Measurements from ENCODE around the gene SPRYD7. TPM values are rescaled to one million over a fixed set of nuclear protein-coding genes. Genes with fewer than 3 reads are reported as not detected.

Gene SPRYD7
- total RNA-seq, 1 experiment from 2014 or later: 6.2 TPM

DNA sequence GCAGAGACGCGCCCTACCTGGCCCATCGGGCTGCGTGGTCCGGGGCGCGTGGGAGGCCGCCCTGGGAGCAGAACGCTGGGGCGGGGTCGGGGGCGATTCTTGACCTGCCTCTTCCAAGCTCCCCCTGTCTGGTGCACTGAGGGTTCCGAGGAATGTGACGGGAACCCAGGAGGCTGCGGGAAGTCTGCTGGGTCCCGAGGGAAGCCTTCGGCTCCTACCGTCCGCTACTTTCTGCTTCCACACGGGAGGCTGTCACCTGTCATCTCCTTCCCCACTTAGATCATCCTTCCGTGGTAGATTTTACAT is 781 bp upstream of the SPRYD7 start:
- Histone ChIP-seq H3K36me3 (ENCODE audit: control insufficient read depth, insufficient read depth, low read length) (no peaks in the 10 kb centered on the region; the same call in 1 of the 2 replicates), H3K27me3 (ENCODE audit: control insufficient read depth, insufficient read depth, low read length) (no peaks in the 10 kb centered on the region), H3K4me1 (ENCODE audit: control insufficient read depth, insufficient read depth, low read length) (peaks cover 8% of the 10 kb centered on the region; the same call in 1 of the 2 replicates), H3K27ac (ENCODE audit: low read length) (no peak overlapping the region), H3K4me3 (ENCODE audit: low read depth in 2 of 2, low read length in 2 of 2) (peak overlapping the region; percentile 66 to 85), H3K9me3 (ENCODE audit: control insufficient read depth, insufficient read depth, low read depth, low read length) (no peaks in the 10 kb centered on the region)
- CTCF ChIA-PET: interaction anchor here (0.6 to 0.7 kb wide), 2 partner anchors 34 to 1816 kb away, joined by 3 to 4 read pairs; no protein-coding TSS in a partner anchor
- ATAC-seq (no peak; the same call in 1 of the 2 replicates), DNase-seq (ENCODE audit: low read depth, low spot score) (no peak)
- in situ Hi-C loops (cut with HindIII; ENCODE audit: low pct_unique_long_range_greater_than_20kb, low sequenced_read_pairs) (no loop called here), intact Hi-C loops (cut with micrococcal nuclease; ENCODE audit: unreplicated experiment) (no loop called here)
- POLR2A ChIA-PET: interaction anchor here (0.6 kb wide), 1 partner anchor 1217 kb away, joined by 18 read pairs; no protein-coding TSS in a partner anchor
- TF ChIP-seq, protein P1, sequence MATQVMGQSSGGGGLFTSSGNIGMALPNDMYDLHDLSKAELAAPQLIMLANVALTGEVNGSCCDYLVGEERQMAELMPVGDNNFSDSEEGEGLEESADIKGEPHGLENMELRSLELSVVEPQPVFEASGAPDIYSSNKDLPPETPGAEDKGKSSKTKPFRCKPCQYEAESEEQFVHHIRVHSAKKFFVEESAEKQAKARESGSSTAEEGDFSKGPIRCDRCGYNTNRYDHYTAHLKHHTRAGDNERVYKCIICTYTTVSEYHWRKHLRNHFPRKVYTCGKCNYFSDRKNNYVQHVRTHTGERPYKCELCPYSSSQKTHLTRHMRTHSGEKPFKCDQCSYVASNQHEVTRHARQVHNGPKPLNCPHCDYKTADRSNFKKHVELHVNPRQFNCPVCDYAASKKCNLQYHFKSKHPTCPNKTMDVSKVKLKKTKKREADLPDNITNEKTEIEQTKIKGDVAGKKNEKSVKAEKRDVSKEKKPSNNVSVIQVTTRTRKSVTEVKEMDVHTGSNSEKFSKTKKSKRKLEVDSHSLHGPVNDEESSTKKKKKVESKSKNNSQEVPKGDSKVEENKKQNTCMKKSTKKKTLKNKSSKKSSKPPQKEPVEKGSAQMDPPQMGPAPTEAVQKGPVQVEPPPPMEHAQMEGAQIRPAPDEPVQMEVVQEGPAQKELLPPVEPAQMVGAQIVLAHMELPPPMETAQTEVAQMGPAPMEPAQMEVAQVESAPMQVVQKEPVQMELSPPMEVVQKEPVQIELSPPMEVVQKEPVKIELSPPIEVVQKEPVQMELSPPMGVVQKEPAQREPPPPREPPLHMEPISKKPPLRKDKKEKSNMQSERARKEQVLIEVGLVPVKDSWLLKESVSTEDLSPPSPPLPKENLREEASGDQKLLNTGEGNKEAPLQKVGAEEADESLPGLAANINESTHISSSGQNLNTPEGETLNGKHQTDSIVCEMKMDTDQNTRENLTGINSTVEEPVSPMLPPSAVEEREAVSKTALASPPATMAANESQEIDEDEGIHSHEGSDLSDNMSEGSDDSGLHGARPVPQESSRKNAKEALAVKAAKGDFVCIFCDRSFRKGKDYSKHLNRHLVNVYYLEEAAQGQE (IDR thresholded peaks at IDR 0.05; ENCODE audit: insufficient read depth in 1 of 2, low read depth in 2 of 2, low read length in 1 of 2): no peak
- TF ChIP-seq POLR2AphosphoS5 (IDR thresholded peaks at IDR 0.05; ENCODE audit: low read depth, low read length) (no peak), TCF7L2 (IDR thresholded peaks at IDR 0.05; ENCODE audit: low read depth, low read length) (no peak), SIN3A (IDR thresholded peaks at IDR 0.05; ENCODE audit: borderline replicate concordance, insufficient read depth, low read depth, low read length) (no peak)
- TF ChIP-seq, protein P2, sequence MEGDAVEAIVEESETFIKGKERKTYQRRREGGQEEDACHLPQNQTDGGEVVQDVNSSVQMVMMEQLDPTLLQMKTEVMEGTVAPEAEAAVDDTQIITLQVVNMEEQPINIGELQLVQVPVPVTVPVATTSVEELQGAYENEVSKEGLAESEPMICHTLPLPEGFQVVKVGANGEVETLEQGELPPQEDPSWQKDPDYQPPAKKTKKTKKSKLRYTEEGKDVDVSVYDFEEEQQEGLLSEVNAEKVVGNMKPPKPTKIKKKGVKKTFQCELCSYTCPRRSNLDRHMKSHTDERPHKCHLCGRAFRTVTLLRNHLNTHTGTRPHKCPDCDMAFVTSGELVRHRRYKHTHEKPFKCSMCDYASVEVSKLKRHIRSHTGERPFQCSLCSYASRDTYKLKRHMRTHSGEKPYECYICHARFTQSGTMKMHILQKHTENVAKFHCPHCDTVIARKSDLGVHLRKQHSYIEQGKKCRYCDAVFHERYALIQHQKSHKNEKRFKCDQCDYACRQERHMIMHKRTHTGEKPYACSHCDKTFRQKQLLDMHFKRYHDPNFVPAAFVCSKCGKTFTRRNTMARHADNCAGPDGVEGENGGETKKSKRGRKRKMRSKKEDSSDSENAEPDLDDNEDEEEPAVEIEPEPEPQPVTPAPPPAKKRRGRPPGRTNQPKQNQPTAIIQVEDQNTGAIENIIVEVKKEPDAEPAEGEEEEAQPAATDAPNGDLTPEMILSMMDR (IDR thresholded peaks at IDR 0.05): no peak
- BruUV-seq (replicated peaks): no TSS peak

DNA sequence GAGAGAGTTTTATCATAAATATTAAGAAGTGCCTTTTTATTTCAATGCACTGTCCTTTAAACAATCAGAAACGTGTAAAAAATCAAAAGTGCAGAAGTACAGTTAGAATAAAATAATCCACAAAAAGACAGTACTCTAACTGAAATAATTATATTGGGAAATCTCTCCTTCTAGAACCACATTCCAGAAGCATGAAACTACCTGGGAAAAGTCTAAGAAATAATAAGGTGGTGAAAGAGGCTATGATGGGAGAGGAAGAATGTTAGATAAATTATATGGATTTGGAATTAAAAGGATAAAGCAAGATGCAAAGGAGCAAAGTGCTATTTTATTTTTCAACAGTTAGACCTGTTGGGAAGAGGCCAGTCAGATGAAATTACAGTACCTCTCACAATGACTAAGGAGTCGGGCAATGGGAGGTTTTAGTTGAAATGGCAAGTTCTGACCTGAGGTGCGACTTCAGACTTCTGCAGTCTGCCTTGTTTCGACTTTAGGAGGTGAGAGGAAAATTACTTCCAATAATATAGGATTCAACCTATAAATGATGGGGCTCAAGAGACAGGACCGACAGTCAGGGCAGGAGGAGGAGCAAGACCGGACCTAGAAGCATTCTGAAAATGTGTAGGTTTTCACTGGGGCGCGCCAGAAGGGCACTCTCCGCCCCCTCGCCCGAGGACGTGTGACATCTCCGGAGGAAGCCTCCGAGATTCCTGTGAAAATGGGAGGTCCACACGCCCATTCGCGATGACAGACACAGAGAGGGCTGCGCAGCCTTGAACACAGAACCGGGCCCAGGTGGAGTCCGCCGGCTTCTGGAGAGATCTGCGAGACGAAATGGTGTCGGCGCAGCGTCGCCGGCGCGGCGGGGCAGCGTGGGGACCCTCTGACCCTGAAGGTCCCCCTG is 717 bp downstream of the SPRYD7 start:
- in situ Hi-C loops (cut with HindIII; ENCODE audit: low pct_unique_long_range_greater_than_20kb, low sequenced_read_pairs) (no loop called here), intact Hi-C loops (cut with micrococcal nuclease; ENCODE audit: unreplicated experiment) (no loop called here)
- H3K27ac ChIP-seq (ENCODE audit: low read length): peak overlapping the region; percentile 79
- TF ChIP-seq POLR2AphosphoS5 (IDR thresholded peaks at IDR 0.05; ENCODE audit: low read depth, low read length): no peak
- TF ChIP-seq, protein P2 (IDR thresholded peaks at IDR 0.05): no peak
- no peak for TF ChIP-seq SIN3A (IDR thresholded peaks at IDR 0.05; ENCODE audit: borderline replicate concordance, insufficient read depth, low read depth, low read length)
- TF ChIP-seq, protein P1 (IDR thresholded peaks at IDR 0.05; ENCODE audit: insufficient read depth in 1 of 2, low read depth in 2 of 2, low read length in 1 of 2): no peak
- TF ChIP-seq TCF7L2 (IDR thresholded peaks at IDR 0.05; ENCODE audit: low read depth, low read length): no peak
- ATAC-seq: peak; percentile 74
- POLR2A ChIA-PET: interaction anchor here (0.6 kb wide), 1 partner anchor 70 kb away, joined by 3 read pairs; no protein-coding TSS in a partner anchor
- peaks cover 8% of the 10 kb centered on the region; the same call in 1 of the 2 replicates for H3K4me1 ChIP-seq (ENCODE audit: control insufficient read depth, insufficient read depth, low read length)
- H3K4me3 ChIP-seq (ENCODE audit: low read depth in 2 of 2, low read length in 2 of 2): peak overlapping the region; percentile 76 to 85
- BruUV-seq (replicated peaks): TSS peak; percentile 74
- H3K27me3 ChIP-seq (ENCODE audit: control insufficient read depth, insufficient read depth, low read length): no peaks in the 10 kb centered on the region
- no peak for DNase-seq (ENCODE audit: low read depth, low spot score)
- H3K9me3 ChIP-seq (ENCODE audit: control insufficient read depth, insufficient read depth, low read depth, low read length): no peaks in the 10 kb centered on the region
- CTCF ChIA-PET: no interaction called here
- no peaks in the 10 kb centered on the region; the same call in 1 of the 2 replicates for H3K36me3 ChIP-seq (ENCODE audit: control insufficient read depth, insufficient read depth, low read length)

All from Panc1 (cell line).